OCI-LY3 (cell line): Measurements from ENCODE around the gene CLDN16.

Experiments used
- CTCF ChIP-seq: fragments of 200-600, 300-600 bp; sonication (generic); IDR thresholded peaks from 2 replicates; pipeline ENCODE4 v1.5.1; 2014; ENCODE audit warnings: antibody characterized with exemption, low read length, low read depth
- EZH2phosphoT487 ChIP-seq: fragments of 200-600 bp; shearing (Covaris generic); IDR thresholded peaks from 2 replicates; pipeline ENCODE4 v1.6.1; 2018; ENCODE audit warnings: antibody characterized with exemption, mixed run types, low read depth

GRCh38 chr3:190345878-190346277, 42.1 kb upstream of the CLDN16 start:
- no peak for TF ChIP-seq CTCF
- no peak for TF ChIP-seq EZH2phosphoT487
